GM19239 (cell line): ENCODE measurements around the gene FGF11.
A peak's percentile ranks its signal among the peaks of the same experiment; 100 is the strongest.
"Not testable (repeated sequence)": the region's sequence is repeated elsewhere in the genome, so short reads cannot be mapped to it uniquely, and the experiment has no call there.

Experiments used
- DNase-seq: peaks from one replicate; pipeline ENCODE4 v3.0.0; 2011; ENCODE audit warnings: low spot score; ENCODE audit not compliant: insufficient read length
- FAIRE-seq: peaks from 2 replicates; lab custom pipeline; 2011; peaks lifted over from hg19 to GRCh38; lab: Jason Lieb, UNC

The FGF11 gene

DNA sequence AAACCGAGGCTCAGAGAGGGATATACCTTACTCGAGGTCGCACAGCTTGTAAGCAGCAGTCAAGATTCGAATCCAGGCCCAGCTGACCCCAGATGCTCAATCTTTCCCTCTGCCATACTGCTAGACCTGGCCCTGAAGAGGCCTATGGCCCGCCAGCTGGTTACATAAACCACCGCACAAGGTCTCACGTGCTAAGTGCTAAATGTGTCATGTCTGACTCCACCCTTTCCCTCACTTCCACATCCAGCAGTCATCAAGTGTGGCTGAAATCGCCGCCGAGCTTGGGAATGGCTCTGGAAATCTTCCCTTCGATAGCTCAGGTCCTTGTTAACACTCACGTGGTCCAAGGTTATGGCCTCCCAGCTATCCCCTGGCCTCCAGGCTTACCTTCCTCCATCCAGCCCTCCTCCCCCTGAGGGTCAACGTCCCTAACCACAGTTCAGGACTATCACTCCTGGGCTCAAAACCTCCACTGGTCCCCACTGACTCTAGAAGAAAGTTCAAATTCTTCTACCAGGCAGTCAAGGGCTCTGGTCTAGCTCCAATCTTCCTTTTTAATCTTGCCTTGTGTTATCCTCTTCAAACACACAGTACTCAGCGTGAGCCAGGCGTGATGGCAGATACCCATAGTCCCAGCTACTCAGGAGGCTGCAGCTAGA, 36.6 kb downstream of the FGF11 start:
- no peak for FAIRE-seq
- DNase-seq = no peak

DNA sequence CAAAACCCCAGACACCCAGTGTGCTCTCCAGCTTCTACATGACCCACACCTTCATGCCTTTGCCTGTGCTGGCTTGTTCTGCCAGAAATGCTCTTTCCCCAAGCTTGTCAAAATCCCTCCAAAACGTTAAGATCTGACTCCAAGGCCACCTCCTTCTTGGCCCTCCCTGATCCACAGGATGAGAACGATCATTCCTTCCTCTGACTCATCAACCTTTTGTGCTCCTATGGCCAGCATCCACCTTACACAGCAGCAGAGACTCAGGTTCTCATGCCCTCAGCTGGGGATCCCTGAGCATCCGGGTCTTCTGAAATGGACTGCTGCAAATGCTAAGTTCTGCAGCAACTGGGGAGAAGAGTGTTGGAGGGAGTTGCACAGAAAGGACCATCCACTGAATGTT, 37.2 kb downstream of the FGF11 start:
- no peak for DNase-seq
- no peak for FAIRE-seq

DNA sequence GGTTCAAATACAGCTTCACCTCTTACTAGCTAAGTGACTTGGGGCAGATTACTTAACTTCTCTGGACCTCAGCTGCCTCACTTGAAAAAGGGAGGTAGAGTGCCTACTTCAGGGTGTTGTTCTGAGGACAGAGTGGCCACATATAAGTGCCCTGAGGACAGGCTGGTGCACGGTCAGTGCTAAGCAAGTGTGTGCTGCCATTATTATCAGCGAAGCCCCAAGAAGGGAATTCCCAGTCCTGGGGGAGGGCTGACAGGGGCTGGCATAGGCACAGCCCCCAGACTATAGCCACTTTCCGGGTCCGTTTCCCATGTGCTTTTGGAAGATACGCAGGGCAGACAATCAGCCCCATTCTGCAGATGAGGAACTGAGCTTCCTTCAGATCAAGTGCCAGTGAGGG, 37.6 kb downstream of the FGF11 start:
- DNase-seq (no peak), FAIRE-seq (no peak)

DNA sequence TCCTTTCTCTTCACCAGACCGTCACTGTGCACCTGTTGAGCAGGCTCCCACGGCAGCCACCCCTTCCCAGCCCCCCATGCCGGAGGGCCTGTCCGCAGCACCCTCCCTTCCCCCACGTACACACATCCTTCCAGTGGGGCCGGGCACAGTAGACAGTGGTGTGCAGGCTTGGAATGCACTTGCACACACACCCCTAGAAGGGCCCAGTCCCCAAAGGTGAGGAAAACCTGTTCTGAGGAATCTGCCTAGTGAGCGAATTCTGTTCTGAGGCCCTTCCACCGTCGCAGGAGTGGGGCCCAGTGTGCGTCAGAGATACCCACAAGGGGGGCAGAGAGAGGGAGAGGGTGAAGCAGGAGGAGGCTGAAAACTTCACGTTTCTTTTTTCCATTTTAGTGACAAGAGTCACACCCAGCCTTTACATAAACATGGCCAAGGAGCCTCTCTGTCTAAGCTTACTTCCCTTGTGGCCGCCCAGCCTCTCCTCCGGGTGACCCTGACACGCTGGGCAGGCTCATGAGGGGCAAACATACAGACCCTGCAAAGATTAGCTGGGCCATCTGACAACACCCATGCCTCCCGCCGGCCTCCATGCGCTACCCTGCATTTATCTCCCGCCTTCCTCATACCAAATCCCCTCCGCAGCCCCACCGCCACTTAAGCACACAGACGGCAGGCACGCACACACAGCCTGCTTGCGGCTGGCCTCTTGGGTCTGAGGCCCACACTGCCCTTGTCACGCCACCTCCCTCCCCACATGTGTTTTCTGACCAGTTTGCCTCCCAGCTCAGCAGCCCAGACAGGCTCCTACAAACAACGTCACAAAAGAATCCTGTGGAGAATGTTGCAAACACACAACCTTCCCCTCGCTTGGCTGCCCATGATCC, 38.3 kb downstream of the FGF11 start:
- FAIRE-seq (no peak), DNase-seq (no peak)

- DNase-seq = peak; percentile 54
- FAIRE-seq = no peak
Measured at GRCh38 chr17:7478276-7479212, 39.2 kb downstream of the FGF11 start.

GRCh38 chr17:7479213-7480088, 40.1 kb downstream of the FGF11 start, which contains the start of gene ZBTB4:
Gene ZBTB4 (minus strand): TSS chr17:7479631. CDS start chr17:7466801, 12,830 bp downstream.
- DNase-seq = peak; percentile 54
- FAIRE-seq = peak; percentile 76

DNA sequence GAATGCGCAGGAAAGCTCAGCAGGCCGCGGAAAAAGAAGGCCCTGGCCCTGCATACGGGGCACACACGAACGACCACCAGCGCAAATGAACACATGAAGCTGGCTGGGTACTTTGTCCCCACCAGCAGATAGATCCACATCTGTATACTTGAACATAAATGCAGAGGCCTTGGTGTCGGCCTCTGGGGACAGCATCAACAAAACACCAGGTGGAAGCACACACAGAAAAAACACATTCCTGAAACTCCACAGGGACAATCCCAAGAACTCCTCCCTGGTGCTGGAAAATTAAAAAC, 40.7 kb downstream of the FGF11 start:
- no peak for FAIRE-seq
- no peak for DNase-seq

DNA sequence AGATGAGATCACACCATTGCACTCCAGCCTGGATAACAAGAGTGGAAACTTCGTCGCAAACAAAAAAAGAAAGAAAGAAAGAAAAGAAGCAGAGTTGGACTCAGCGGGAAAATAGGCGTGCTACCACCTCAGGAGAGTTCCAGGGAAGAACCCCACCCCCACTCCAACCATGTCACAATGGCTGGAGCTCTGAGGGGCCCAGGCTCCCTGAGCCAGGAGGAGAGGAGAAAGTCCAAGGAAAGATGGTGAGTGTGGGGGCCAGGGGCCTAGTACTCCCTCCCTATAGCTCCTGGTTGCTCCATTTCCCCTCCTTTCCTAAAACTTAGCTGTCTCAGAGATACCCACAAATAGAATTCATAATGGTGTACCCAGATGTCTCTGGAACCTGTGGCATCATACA, 42.0 kb downstream of the FGF11 start, which contains the start of gene SLC35G6:
Gene SLC35G6, plus strand, starts transcription at position 172 of the 400 bp plus-strand sequence. Its CDS starts 71 bp downstream, at position 243.
- FAIRE-seq, DNase-seq: not testable (repeated sequence)

DNA sequence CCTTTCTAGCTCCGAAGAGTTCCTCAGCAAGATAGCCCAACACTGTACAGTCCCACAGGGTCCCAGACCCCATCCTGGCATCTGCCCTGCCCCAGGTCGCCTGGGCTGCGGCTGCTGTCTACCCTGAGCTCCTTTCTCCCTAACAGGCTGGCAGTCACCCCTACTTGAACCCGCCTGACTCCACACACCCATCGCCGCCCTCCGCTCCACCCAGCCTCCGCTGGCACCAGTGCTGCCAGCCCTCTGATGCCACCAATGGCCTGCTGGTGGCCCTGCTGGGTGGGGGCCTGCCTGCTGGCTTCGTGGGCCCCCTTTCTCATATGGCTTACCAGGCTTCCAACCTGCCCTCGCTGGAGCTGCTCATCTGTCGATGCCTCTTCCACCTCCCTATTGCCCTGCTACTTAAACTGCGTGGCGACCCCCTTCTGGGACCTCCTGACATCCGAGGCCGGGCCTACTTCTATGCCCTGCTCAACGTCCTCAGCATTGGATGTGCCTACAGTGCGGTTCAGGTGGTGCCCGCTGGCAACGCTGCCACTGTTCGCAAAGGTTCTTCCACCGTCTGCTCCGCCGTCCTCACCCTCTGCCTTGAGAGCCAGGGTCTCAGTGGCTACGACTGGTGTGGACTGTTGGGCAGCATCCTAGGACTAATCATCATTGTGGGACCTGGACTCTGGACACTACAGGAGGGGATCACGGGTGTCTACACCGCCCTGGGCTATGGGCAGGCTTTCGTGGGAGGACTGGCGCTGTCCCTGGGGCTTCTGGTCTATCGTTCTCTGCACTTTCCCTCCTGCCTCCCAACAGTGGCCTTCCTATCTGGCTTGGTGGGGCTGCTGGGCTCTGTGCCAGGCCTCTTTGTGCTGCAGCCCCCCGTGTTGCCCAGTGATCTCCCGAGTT, 42.8 kb downstream of the FGF11 start:
- FAIRE-seq, DNase-seq: not testable (repeated sequence)

DNA sequence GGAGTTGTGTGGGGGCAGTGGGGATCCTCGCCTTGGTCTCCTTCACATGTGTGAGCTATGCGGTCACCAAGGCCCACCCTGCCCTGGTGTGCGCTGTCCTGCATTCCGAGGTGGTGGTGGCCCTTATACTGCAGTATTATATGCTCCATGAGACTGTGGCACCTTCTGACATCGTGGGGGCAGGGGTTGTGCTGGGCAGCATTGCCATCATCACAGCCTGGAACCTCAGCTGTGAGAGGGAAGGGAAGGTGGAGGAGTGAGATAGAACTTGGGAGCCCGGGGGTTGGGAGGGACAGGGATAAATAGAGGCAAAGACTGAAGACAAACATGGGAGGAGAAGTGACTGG, 43.4 kb downstream of the FGF11 start:
- FAIRE-seq, DNase-seq: not testable (repeated sequence)

DNA sequence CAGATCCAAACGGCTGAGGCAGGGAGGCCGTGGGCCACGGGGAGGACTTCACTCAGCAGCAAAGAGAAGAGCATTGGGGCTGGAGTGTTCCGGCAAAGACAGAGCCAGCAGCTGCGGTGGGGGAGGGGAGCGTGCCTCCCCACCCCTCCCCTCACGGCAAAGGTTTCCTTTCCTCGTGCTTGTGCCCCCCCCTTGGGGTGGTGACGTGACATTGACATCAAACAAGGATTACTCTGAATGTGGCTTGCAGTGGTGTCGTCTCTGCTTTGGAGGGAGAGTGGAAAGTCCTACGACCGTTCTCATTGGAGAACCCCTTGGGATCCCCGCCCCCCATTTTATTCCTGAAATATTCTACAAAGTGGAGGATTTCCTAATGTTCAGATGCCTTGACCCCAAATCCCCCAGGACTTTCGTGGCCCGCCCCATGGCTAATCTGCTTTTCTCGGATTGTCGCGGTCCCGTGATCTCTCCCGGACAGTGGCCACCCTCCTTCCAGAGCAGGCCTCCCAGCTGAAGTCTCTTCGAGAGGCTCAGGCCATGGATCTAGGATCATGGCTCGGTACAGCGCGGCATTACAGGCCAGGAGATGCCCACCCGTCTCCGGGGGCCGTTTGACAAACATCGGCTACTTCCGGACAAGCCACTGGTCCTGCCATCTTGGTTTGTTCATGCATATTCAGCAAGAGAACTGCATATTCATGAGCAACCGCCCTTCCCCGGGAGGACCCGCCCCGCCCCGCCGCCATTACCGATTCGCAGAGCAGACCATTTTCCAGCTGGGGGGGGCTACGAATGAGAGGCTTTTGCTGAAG, 44.1 kb downstream of the FGF11 start:
- FAIRE-seq (no peak), DNase-seq (peak; percentile 67)

GRCh38 chr17:7484067-7484918, 45.0 kb downstream of the FGF11 start, which contains the start of gene POLR2A:
Gene POLR2A (plus strand): TSS chr17:7484366.
- DNase-seq = peak; percentile 85
- FAIRE-seq = peak; percentile 97

DNA sequence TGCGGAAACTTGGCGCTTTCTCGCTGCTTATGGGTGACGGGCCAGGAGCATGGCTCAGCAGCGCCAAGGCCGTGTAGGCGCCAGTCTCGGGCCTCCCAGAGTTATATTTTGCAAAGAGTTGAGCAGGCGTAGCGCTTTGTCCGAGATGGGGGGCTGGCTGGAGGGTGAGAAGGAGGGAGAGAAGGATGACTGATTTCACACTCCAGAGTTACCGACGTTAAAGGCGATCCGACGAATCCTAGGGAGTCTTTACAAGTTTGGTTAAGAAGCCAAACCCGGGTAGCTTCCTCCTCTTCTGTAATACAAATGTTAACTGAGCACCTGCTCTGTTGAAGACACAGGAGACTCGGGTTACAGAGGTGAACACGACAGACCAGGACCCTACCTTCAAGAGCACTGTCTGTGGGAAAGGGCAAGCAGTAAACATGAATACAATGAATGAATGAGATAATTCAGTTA, 45.6 kb downstream of the FGF11 start:
- DNase-seq (no peak), FAIRE-seq (no peak)

GRCh38 chr17:7486181-7486580, 46.9 kb downstream of the FGF11 start:
- FAIRE-seq = peak; percentile 52
- DNase-seq = no peak

GRCh38 chr17:7490144-7490543, 50.8 kb downstream of the FGF11 start:
- FAIRE-seq (no peak), DNase-seq (no peak)

- DNase-seq = no peak
- FAIRE-seq = no peak
Measured at GRCh38 chr17:7491583-7491982, 52.3 kb downstream of the FGF11 start.

DNA sequence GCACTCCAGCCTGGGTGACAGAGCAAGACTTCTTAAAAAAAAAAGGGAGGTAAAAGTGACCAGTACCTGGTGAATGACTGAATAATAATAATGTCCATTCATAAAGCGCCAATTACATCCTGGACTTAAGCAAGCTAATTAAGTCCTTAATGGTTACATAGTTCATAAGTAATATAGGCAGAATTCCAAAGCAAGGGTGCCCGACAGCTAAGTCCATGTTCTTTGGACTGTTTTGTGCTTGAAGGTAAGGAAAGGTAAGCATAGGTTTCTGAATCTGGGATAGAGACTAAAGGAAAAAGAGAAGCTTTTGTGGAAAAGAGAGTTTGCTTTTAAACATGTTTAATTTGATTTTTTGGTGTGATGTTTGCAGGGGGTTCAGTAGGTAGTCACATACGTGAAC, 54.6 kb downstream of the FGF11 start:
- DNase-seq (no peak), FAIRE-seq (no peak)
